DOHH2 (cell line): Measurements from ENCODE around the gene RAE1.

Source experiments
- H3F3A ChIP-seq: fragments of 200-600 bp; sonication (generic), shearing (Covaris generic); 2 replicates; pipeline ENCODE4 v1.6.0; 2016; ENCODE audit warnings: antibody characterized with exemption, mild to moderate bottlenecking; ENCODE audit not compliant: control insufficient read depth, insufficient read depth
- H3K27ac ChIP-seq: fragments of 200-600 bp; sonication (generic); 2 replicates; pipeline ENCODE4 v1.5.1; 2014; ENCODE audit warnings: low read depth, mild to moderate bottlenecking, low read length, moderate library complexity
- H3K27me3 ChIP-seq: fragments of 200-600 bp; sonication (generic); 2 replicates; pipeline ENCODE4 v1.6.1; 2014; ENCODE audit warnings: mild to moderate bottlenecking, low read length, mixed read lengths; ENCODE audit not compliant: control insufficient read depth
- H3K36me3 ChIP-seq: fragments of 200-600 bp; sonication (generic); 2 replicates; pipeline ENCODE4 v1.6.1; 2014; ENCODE audit warnings: mild to moderate bottlenecking, low read length, moderate library complexity, mixed read lengths; ENCODE audit not compliant: control insufficient read depth
- H3K4me1 ChIP-seq: fragments of 200-600 bp; sonication (generic); 2 replicates; pipeline ENCODE4 v1.6.1; 2014; ENCODE audit warnings: mild to moderate bottlenecking, low read length, mixed read lengths; ENCODE audit not compliant: control insufficient read depth
- H3K4me2 ChIP-seq: fragments of 200-600 bp; sonication (generic); 2 replicates; pipeline ENCODE4 v1.6.0; 2014; ENCODE audit warnings: mild to moderate bottlenecking, low read length, moderate library complexity
- H3K4me3 ChIP-seq: fragments of 200-600 bp; sonication (generic); 2 replicates; pipeline ENCODE4 v1.5.1; 2014; ENCODE audit warnings: mild to moderate bottlenecking, low read length, mixed read lengths
- H3K79me2 ChIP-seq: fragments of 200-600 bp; sonication (generic); 2 replicates; pipeline ENCODE4 v1.6.1; 2014; ENCODE audit warnings: mild to moderate bottlenecking, low read length, mixed read lengths; ENCODE audit not compliant: control insufficient read depth
- H3K9me2 ChIP-seq: fragments of 200-600 bp; sonication (generic); replicated peaks from 2 replicates; pipeline ENCODE4 v1.6.1; 2014; ENCODE audit warnings: mild to moderate bottlenecking, low read length, mixed read lengths; ENCODE audit not compliant: control insufficient read depth
- H3K9me3 ChIP-seq: fragments of 200-600 bp; sonication (generic); 2 replicates; pipeline ENCODE4 v1.6.1; 2014; ENCODE audit warnings: antibody characterized with exemption, low read length, mixed read lengths; ENCODE audit not compliant: control insufficient read depth, insufficient read depth
- H4K20me1 ChIP-seq: fragments of 200-600 bp; sonication (generic); 2 replicates; pipeline ENCODE4 v1.6.0; 2014; ENCODE audit warnings: low read depth, mild to moderate bottlenecking, antibody characterized with exemption, low read length, moderate library complexity; ENCODE audit not compliant: control insufficient read depth, insufficient read depth
- EZH2phosphoT487 ChIP-seq: fragments of 200-600 bp; sonication (generic); IDR thresholded peaks from 2 replicates; pipeline ENCODE4 v1.6.1; 2017; ENCODE audit warnings: borderline replicate concordance, mild to moderate bottlenecking, antibody characterized with exemption, low read length, moderate library complexity, mixed read lengths
- TF ChIP-seq, protein P1 (sequence below): fragments of 200-600 bp; sonication (generic); IDR thresholded peaks from one replicate; pipeline ENCODE4 v1.5.1; 2014; ENCODE audit warnings: antibody characterized with exemption, mild to moderate bottlenecking, low read depth, low read length; ENCODE audit not compliant: poor library complexity, severe bottlenecking

The RAE1 gene

DNA sequence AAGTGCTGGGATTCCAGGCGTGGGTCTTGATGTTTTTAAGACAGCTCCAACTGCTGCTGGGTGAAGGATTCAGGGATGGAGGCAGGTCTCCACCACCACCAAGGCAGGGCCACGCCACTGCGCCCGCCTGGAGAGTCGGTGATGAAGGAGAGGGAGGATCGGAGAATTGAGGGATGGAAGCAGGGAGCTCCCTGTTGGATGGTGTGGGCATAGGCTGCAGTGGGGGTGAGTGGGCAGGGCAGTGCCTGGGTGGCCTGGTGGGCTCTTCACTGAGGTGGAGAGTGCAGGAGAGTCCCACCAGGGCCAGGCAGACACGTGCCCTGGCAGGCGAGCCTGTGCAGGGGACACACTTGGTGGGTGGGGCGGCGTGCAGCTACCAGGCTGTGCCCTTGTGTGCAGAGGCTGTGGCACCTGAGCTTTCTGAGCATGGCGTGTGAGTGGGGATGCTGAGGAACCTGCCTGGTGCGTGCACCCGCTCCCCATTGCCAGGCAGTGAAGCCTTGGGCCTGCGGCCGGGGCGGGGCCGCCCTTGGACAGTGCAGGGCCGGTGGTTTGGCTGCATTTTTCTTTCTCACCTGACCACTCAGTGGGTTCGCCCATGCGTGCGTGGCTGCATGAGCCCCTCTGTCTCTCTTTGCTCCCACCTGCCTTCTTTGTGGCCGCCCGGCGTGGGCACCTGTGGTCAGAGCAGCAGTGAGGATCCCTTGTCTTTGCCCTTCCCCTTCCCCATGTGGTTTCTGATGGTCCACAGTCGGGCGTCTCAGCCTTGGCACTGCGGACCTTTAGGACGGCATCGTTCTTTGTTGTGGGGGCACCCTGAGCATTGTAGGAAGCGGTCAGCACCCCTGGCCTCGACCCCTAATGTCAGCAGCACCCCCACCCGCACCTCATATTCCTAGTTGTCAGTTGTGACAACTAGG is 51.4 kb downstream of the RAE1 start:
- Histone ChIP-seq H3K27ac (no peak overlapping the region), H3K9me2 (no peaks in the 10 kb centered on the region), H4K20me1 (peaks cover 43% of the 10 kb centered on the region), H3F3A (peaks cover 9% of the 10 kb centered on the region), H3K36me3 (peaks cover 94% of the 10 kb centered on the region), H3K79me2 (peaks cover 80% of the 10 kb centered on the region), H3K4me1 (peaks cover 41% of the 10 kb centered on the region), H3K27me3 (no peaks in the 10 kb centered on the region), H3K4me2 (no peak overlapping the region), H3K4me3 (no peak overlapping the region), H3K9me3 (no peaks in the 10 kb centered on the region)
- TF ChIP-seq, protein P1, sequence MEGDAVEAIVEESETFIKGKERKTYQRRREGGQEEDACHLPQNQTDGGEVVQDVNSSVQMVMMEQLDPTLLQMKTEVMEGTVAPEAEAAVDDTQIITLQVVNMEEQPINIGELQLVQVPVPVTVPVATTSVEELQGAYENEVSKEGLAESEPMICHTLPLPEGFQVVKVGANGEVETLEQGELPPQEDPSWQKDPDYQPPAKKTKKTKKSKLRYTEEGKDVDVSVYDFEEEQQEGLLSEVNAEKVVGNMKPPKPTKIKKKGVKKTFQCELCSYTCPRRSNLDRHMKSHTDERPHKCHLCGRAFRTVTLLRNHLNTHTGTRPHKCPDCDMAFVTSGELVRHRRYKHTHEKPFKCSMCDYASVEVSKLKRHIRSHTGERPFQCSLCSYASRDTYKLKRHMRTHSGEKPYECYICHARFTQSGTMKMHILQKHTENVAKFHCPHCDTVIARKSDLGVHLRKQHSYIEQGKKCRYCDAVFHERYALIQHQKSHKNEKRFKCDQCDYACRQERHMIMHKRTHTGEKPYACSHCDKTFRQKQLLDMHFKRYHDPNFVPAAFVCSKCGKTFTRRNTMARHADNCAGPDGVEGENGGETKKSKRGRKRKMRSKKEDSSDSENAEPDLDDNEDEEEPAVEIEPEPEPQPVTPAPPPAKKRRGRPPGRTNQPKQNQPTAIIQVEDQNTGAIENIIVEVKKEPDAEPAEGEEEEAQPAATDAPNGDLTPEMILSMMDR = no peak
- TF ChIP-seq EZH2phosphoT487 = no peak

DNA sequence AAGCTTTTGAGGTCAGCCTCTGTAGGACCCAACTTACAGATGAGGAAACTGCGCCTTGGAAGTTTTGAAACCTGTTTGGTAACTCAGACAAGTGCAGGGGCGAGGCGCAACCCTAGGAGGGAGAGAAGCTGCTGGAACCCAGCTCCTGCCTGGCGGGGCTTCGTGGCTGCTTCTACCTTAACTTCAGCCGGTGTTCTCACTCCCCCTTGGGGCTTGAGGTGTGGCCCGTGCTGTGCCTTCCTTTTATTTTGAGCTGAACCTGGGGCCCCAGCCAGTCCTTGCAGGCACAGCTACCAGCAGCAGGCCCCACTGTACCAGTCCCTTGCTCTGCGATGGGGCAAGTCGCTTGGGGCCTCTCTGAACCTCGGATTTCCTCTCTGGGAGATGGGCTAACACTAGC is 52.2 kb downstream of the RAE1 start:
- Histone ChIP-seq H3K4me2 (no peak overlapping the region), H4K20me1 (peaks cover 43% of the 10 kb centered on the region), H3K27ac (no peak overlapping the region), H3K4me1 (peaks cover 33% of the 10 kb centered on the region), H3K9me2 (no peaks in the 10 kb centered on the region), H3K4me3 (no peak overlapping the region), H3K9me3 (no peaks in the 10 kb centered on the region), H3F3A (peaks cover 5% of the 10 kb centered on the region; the same call in 1 of the 2 replicates), H3K79me2 (peaks cover 75% of the 10 kb centered on the region), H3K27me3 (no peaks in the 10 kb centered on the region), H3K36me3 (peaks cover 96% of the 10 kb centered on the region)
- TF ChIP-seq EZH2phosphoT487 = no peak
- TF ChIP-seq, protein P1 = no peak

DNA sequence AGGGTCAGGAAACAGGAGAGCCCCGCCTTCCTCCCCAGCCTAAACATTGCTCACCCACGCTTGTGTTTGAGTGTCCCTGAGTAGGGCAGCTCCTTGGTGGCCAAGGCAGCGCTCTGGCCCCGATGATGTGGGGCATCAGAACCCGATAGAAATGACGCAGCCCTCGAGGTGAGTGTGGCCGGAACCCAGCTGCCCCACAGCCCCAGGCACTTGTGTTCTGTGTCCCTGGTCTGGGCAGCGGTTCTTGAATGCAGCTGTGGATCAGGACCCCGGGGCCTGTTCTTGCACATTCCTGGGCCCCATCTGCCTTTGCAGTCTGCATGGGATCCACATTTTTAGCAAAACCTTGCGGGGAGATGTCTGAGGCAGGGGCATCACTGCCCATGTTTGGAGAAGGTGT is 53.0 kb downstream of the RAE1 start:
- Histone ChIP-seq H3K36me3 (peaks cover 98% of the 10 kb centered on the region), H3K4me1 (peaks cover 28% of the 10 kb centered on the region), H4K20me1 (peaks cover 49% of the 10 kb centered on the region), H3F3A (peaks cover 10% of the 10 kb centered on the region; the same call in 1 of the 2 replicates), H3K4me3 (no peak overlapping the region), H3K27ac (no peak overlapping the region), H3K79me2 (peaks cover 69% of the 10 kb centered on the region), H3K27me3 (no peaks in the 10 kb centered on the region), H3K9me3 (no peaks in the 10 kb centered on the region), H3K4me2 (no peak overlapping the region), H3K9me2 (no peaks in the 10 kb centered on the region)
- TF ChIP-seq EZH2phosphoT487 = no peak
- TF ChIP-seq, protein P1 = no peak
